Stomach smooth muscle (tissue), 2 donors: ENCODE data around the gene AKAP13.

Experiments
- H3K27ac ChIP-seq: one replicate; pipeline ENCODE4 v1.7.0; 2013; ENCODE audit warnings: mild to moderate bottlenecking, low read length, inconsistent platforms
- H3K27me3 ChIP-seq, 2 donors: one replicate each; pipeline ENCODE4 v1.7.0; 2013; ENCODE audit warnings: low read length in 2 of 2; ENCODE audit not compliant: insufficient read depth in 2 of 2, control insufficient read depth in 1 of 2
- H3K36me3 ChIP-seq, 2 donors: one replicate each; pipeline ENCODE4 v1.7.0; 2013; ENCODE audit warnings: low read length in 2 of 2; ENCODE audit not compliant: control insufficient read depth in 2 of 2, insufficient read depth in 2 of 2
- H3K4me1 ChIP-seq: one replicate; pipeline ENCODE4 v1.7.0; 2013; ENCODE audit warnings: low read length; ENCODE audit not compliant: control insufficient read depth, insufficient read depth
- H3K4me3 ChIP-seq, 2 donors: one replicate each; pipeline ENCODE4 v1.7.0; 2013; ENCODE audit warnings: low read length in 2 of 2
- H3K9ac ChIP-seq, 2 donors: one replicate each; pipeline ENCODE4 v1.7.0; 2013; ENCODE audit warnings: low read length in 2 of 2, mild to moderate bottlenecking in 1 of 2
- H3K9me3 ChIP-seq, 2 donors: one replicate each; pipeline ENCODE4 v1.7.0; 2013; ENCODE audit warnings: low read length in 2 of 2; ENCODE audit not compliant: control insufficient read depth in 2 of 2
- donor health status: healthy.
- donor health status: Pancreatic carcinoma.

The AKAP13 gene

DNA sequence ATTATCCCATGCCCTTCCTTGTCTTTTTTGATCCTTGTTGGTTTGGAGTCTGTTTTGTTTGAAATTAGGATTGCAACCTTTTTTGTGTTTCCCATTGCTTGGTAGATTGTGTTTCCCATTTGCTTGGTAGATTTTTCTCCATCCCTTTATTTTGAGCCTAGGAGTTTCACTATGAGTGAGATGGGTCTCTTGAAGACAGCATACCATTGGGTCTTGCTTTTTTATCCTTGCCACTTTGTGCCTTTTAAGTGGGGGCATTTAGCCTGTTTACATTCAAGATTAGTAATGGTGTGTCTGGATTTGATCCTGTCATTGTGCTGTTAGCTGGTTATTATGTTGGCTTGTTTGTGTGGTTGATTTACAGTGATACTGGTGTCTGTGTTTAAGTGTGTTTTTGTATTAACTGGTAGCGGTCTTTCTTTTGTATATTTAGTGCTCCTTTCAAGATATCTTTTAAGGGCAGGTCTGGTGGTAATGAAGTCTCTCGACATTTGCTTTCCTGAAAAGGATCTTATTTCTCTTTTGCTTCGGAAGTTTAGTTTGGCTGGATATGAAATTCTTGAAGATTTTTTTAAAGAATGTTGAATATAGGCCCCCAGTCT, 70.8 kb downstream of the AKAP13 start:
- Histone ChIP-seq H3K36me3 (no peaks in the 10 kb centered on the region), H3K27ac (no peak overlapping the region), H3K9me3 (peaks cover 0 to 6% of the 10 kb centered on the region in 2 donors), H3K4me3 (no peak overlapping the region), H3K27me3 (no peaks in the 10 kb centered on the region), H3K9ac (no peak overlapping the region), H3K4me1 (no peaks in the 10 kb centered on the region)

DNA sequence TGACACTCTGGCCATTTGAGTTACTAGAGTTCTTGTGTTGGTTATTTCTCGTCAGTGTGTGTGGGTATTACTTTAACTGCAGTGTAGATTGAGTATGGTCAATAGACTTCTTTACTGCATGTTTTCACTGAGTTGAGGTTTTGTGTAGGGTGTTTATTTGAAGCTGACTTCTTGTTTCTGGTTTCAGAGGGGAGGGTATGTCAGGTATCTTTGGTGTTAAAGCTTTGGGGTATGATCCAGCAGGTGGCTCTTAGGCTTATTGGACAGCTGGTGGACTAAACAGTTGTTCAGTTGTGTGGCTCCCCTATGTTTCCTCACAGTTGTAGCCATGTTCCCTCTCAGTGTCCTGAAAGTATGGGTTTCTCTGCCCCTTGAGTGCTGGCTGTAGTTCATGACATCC, 72.0 kb downstream of the AKAP13 start:
- H3K4me1 ChIP-seq = no peaks in the 10 kb centered on the region
- H3K9ac ChIP-seq = no peak overlapping the region
- no peaks in the 10 kb centered on the region for H3K27me3 ChIP-seq
- no peak overlapping the region for H3K4me3 ChIP-seq
- H3K36me3 ChIP-seq = no peaks in the 10 kb centered on the region
- H3K27ac ChIP-seq = no peak overlapping the region
- H3K9me3 ChIP-seq = peaks cover 0 to 6% of the 10 kb centered on the region in 2 donors

DNA sequence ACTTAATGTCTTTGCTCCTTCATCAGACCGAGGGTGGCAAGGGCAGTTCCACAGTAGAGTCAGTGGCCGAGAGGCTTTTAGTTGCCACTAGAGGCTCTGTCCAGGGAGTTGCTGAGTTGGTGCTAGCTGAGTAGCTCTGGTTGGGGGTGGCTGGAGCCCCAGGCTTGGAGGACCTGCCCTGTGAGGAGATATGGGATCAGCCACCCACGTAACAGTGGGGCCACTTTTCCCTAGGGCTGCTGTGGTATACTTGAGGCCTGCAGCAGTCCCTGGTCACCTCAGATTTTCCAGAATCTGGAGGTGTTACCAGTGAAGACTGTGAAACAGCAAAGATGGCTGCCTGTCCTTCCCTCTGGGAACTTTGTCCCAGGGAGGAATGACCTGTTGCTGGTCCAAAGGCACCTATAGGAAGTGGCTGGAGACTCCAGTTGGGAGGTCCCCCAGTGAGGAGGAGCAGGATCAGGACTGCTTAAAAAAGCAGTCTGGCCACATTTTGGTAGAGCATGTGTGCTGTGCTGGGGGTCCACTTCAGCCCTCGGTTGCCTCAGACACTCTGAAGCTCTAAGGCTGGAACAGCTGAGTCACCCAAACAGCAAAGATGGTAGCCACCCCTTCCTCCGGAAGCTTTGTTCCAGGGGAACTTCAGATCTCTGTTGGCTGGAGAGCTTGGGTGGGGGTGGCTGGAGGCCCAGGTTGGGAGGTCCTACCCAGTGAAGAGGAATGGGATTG, 72.9 kb downstream of the AKAP13 start:
- H3K27me3 ChIP-seq = no peaks in the 10 kb centered on the region
- no peak overlapping the region for H3K27ac ChIP-seq
- no peak overlapping the region for H3K9ac ChIP-seq
- H3K36me3 ChIP-seq = no peaks in the 10 kb centered on the region
- no peak overlapping the region for H3K4me3 ChIP-seq
- no peaks in the 10 kb centered on the region for H3K4me1 ChIP-seq
- peaks cover 0 to 6% of the 10 kb centered on the region in 2 donors for H3K9me3 ChIP-seq

DNA sequence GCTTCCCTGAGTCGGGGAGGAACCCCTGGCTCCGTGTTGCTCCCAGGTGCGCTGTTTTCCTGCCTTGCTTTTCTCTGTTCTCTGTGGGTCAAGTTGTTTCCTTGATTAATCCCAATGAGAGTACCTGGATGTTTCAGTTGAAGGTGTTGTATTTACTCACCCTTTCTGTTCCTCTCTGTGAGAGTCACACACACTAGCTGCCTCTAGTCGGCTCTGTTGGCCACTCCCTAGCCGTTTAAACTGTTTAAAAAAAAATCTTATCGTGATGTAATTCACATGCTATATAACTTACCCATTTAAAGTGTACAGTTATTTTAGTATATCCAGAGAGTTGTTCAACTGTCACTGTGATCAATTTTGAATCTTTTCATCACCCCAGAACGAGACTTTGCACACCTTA, 74.0 kb downstream of the AKAP13 start:
- Histone ChIP-seq H3K9me3 (peaks cover 0 to 6% of the 10 kb centered on the region in 2 donors), H3K4me3 (no peak overlapping the region), H3K27me3 (no peaks in the 10 kb centered on the region), H3K4me1 (no peaks in the 10 kb centered on the region), H3K9ac (no peak overlapping the region), H3K27ac (no peak overlapping the region), H3K36me3 (no peaks in the 10 kb centered on the region)

DNA sequence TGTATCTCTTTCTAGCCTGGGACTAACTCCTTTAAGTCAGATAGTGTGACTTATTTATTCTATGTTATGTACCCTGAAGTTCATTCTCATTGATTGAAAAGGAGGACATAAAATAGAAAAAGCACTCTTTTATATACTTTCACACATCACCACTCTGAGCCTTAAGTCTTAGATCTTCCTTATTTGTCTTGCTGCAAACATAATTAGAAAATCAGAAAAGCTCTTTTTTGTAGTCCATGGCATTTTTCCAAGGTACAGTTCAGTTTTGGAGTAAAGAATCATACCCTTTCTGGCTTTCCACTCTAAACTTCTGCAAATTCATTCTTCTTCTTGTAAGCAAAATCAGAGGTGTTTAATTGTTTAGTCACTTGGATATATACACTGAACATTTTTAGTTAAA, 75.5 kb downstream of the AKAP13 start:
- Histone ChIP-seq H3K9ac (no peak overlapping the region), H3K4me3 (no peak overlapping the region), H3K36me3 (no peaks in the 10 kb centered on the region), H3K9me3 (no peaks in the 10 kb centered on the region), H3K27ac (no peak overlapping the region), H3K4me1 (no peaks in the 10 kb centered on the region), H3K27me3 (no peaks in the 10 kb centered on the region)

DNA sequence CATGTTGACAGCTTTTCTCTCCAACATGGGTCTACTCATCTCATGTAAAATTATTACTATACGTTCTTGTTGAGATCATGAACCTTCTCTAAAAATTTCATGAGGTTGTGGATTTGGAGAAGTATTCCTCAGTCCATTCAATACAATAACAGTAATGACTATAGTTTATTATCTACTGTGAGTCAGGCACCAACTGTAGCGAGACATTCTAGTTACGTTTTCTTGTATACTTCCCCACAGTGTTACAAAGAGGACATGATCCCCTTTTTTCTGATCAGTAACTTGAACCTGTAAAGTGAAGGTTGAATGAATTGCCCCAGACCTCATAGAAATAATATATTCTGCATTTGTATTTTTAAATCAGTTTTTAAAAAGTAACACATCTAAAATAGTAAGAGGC, 76.4 kb downstream of the AKAP13 start:
- H3K9me3 ChIP-seq = no peaks in the 10 kb centered on the region
- H3K27me3 ChIP-seq = no peaks in the 10 kb centered on the region
- H3K27ac ChIP-seq = no peak overlapping the region
- H3K36me3 ChIP-seq = no peaks in the 10 kb centered on the region
- H3K4me3 ChIP-seq = no peak overlapping the region
- no peaks in the 10 kb centered on the region for H3K4me1 ChIP-seq
- H3K9ac ChIP-seq = no peak overlapping the region

DNA sequence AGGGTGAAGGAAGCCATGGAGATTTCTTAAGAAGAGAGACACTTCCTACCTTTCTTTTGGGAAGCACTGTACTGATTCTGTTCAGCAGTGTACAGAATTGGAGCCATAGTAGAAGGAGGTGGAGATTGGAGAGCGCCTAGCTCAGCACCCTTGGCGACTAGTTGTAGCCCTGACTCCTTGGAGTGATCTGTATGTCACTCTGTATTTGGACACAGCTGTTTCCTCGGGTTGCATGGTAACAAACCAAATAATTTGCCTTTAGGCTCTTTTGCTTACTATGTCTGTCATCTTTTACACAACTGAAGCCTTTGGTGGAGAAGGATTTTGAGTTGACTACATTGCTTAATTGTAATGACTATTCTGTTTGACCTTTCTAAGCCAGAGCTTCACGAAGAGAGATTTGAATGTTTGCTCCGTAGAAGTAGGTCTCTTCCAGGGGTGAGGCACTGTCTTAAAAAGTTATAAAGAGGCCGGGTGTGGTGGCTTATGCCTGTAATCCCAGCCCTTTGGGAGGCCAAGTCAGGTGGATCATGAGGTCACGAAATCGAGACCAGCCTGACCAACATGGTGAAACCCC, 77.1 kb downstream of the AKAP13 start:
- Histone ChIP-seq H3K9ac (no peak overlapping the region), H3K4me3 (no peak overlapping the region), H3K9me3 (no peaks in the 10 kb centered on the region), H3K36me3 (no peaks in the 10 kb centered on the region), H3K27ac (no peak overlapping the region), H3K4me1 (no peaks in the 10 kb centered on the region), H3K27me3 (no peaks in the 10 kb centered on the region)

DNA sequence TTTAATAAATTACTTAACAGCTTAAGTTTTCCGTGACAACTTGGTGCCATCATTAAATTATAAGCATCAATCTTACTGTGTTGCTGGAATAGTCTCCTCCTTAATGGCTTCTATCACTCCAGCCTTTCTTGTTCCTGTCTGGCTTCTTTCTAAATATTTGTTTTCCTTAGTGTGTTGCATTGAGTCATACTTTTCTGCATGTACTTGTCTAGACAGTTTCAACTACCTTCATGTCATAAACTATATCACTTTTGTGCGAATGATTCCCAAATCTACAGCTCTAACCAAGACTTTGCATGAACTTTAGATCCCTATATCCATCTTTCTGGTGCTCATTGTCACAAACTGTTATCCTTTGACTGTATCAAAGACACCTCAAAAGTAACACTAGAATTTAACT, 78.4 kb downstream of the AKAP13 start:
- H3K36me3 ChIP-seq = no peaks in the 10 kb centered on the region
- H3K4me1 ChIP-seq = no peaks in the 10 kb centered on the region
- H3K27ac ChIP-seq = no peak overlapping the region
- H3K4me3 ChIP-seq = no peak overlapping the region
- no peaks in the 10 kb centered on the region for H3K9me3 ChIP-seq
- no peak overlapping the region for H3K9ac ChIP-seq
- H3K27me3 ChIP-seq = no peaks in the 10 kb centered on the region

DNA sequence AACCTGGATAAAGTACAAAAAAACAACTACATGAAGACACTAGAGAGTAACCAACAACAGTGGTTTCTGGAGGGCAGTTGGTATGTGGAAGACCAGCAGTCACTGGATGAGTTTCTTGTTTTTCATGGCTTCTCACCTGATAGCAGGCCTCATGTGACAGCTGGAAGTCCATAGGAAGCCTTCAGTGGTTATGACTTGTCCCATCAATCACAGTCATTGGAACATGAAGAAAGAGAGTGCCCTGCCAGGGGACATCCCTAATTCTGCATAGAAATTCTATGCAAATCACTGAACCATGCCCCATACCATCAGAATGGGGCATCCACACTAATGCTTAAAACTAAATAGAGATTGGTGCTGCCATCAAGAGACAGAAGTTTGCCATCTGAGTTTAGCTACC, 81.6 kb downstream of the AKAP13 start:
- H3K4me1 ChIP-seq = no peaks in the 10 kb centered on the region
- H3K27me3 ChIP-seq = no peaks in the 10 kb centered on the region
- H3K4me3 ChIP-seq = no peak overlapping the region
- H3K9ac ChIP-seq = no peak overlapping the region
- no peak overlapping the region for H3K27ac ChIP-seq
- no peaks in the 10 kb centered on the region for H3K9me3 ChIP-seq
- no peaks in the 10 kb centered on the region for H3K36me3 ChIP-seq

DNA sequence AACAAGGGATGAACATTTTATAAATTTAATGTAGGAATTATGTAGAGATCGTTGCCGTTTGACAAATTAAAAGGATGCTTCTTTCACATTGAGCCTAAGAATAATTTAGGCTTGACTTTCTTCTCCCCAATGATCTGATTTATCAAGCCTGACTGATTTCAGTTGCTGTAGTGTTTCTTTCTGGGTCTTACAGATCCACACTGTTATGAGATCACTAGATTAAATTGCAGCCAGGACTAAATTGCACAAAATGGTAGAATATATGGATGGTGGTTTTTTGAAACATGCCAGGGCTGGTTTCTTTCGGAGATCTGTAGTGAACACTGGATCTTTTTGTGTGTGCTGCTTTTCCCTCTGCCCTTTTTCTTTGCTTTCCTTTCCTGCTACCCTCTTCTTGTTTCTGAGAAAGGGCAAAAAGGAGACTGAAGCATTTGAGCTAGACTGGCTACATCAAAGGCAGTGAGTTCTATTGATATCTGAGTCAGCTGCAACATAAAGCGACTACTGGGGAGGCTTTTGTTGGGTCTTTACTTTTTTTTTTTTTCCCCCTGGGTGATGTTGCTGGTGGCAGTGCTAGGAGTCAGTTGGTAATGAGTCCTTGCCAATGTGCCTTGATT, 83.0 kb downstream of the AKAP13 start:
- Histone ChIP-seq H3K27me3 (no peaks in the 10 kb centered on the region), H3K4me3 (no peak overlapping the region), H3K27ac (no peak overlapping the region), H3K36me3 (no peaks in the 10 kb centered on the region), H3K9me3 (no peaks in the 10 kb centered on the region), H3K4me1 (no peaks in the 10 kb centered on the region), H3K9ac (no peak overlapping the region)

DNA sequence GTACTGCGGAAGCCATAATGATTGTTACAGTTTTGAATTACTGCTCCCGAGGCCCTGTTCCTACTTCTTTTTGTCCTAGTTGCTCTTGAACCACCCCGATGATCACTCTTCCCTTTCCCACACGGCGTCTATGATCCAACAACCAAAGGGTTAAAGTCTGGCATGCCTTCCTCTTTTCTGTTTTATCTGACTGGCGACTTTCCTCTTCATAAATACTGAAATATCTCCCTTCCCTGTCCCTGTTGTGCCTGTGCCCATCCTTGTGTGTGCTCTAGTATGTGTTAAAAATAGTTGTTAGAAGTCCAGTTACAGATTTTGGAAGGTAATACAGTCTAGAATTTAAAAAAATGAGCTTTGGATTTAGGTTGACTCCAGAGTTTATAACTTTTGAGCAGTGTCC, 83.6 kb downstream of the AKAP13 start:
- peak overlapping the region in 1 of 2 donors; percentile 28 for H3K9ac ChIP-seq
- H3K27ac ChIP-seq = no peak overlapping the region
- no peaks in the 10 kb centered on the region for H3K36me3 ChIP-seq
- no peaks in the 10 kb centered on the region for H3K4me1 ChIP-seq
- H3K9me3 ChIP-seq = no peaks in the 10 kb centered on the region
- H3K27me3 ChIP-seq = no peaks in the 10 kb centered on the region
- no peak overlapping the region for H3K4me3 ChIP-seq
